Mesendoderm (in vitro differentiated cells): ENCODE data around the gene GBF1.
A peak's percentile ranks its signal among the peaks of the same experiment; 100 is the strongest.

Experiments used
- DNase-seq: peaks from one replicate; pipeline ENCODE4 v3.0.0; 2013
- H2AK5ac ChIP-seq: 2 replicates; pipeline ENCODE4 v1.6.1; 2013; ENCODE audit warnings: low read length, inconsistent platforms
- H2BK120ac ChIP-seq: 2 replicates; pipeline ENCODE4 v1.6.1; 2013; ENCODE audit warnings: low read depth, mild to moderate bottlenecking, low read length, moderate library complexity, mixed read lengths
- H2BK15ac ChIP-seq: replicated peaks from 2 replicates; pipeline ENCODE4 v1.6.1; 2013; ENCODE audit warnings: low read depth, mild to moderate bottlenecking, moderate library complexity
- H2BK5ac ChIP-seq: 2 replicates; pipeline ENCODE4 v1.6.1; 2013; ENCODE audit warnings: low read length, inconsistent platforms
- H3K18ac ChIP-seq: 2 replicates; pipeline ENCODE4 v1.6.1; 2013; ENCODE audit warnings: mild to moderate bottlenecking, low read length, mixed read lengths
- H3K23ac ChIP-seq: one replicate; pipeline ENCODE4 v1.6.1; 2013; ENCODE audit warnings: low read length
- H3K27ac ChIP-seq: 2 replicates; pipeline ENCODE4 v1.5.1; 2013; ENCODE audit warnings: low read depth, mild to moderate bottlenecking, inconsistent platforms, low read length, moderate library complexity
- H3K27me3 ChIP-seq: 2 replicates; pipeline ENCODE4 v1.6.1; 2013; ENCODE audit warnings: low read length, control low read depth, mild to moderate bottlenecking, inconsistent platforms; ENCODE audit not compliant: insufficient read depth, poor library complexity
- H3K36me3 ChIP-seq: 2 replicates; pipeline ENCODE4 v1.6.1; 2013; ENCODE audit warnings: low read length, inconsistent platforms; ENCODE audit not compliant: control insufficient read depth, insufficient read depth
- H3K4ac ChIP-seq: one replicate; pipeline ENCODE4 v1.6.1; 2013; ENCODE audit warnings: low read depth, mild to moderate bottlenecking, low read length, moderate library complexity
- H3K4me1 ChIP-seq: 2 replicates; pipeline ENCODE4 v1.6.1; 2013; ENCODE audit warnings: low read depth, low read length, inconsistent platforms; ENCODE audit not compliant: control insufficient read depth
- H3K4me2 ChIP-seq: 2 replicates; pipeline ENCODE4 v1.6.1; 2013; ENCODE audit warnings: low read length
- H3K4me3 ChIP-seq: 2 replicates; pipeline ENCODE4 v1.5.1; 2013; ENCODE audit warnings: mild to moderate bottlenecking, low read length
- H3K56ac ChIP-seq: one replicate; pipeline ENCODE4 v1.6.1; 2013; ENCODE audit warnings: low read length
- H3K79me1 ChIP-seq: 2 replicates; pipeline ENCODE4 v1.6.1; 2013; ENCODE audit warnings: low read length, inconsistent platforms
- H3K79me2 ChIP-seq: 2 replicates; pipeline ENCODE4 v1.6.1; 2013; ENCODE audit warnings: mild to moderate bottlenecking, low read length; ENCODE audit not compliant: control insufficient read depth, insufficient read depth
- H3K9ac ChIP-seq: 2 replicates; pipeline ENCODE4 v1.6.1; 2013; ENCODE audit warnings: low read length, inconsistent platforms
- H4K5ac ChIP-seq: one replicate; pipeline ENCODE4 v1.6.1; 2013; ENCODE audit warnings: low read length
- H4K8ac ChIP-seq: one replicate; pipeline ENCODE4 v1.6.1; 2013; ENCODE audit warnings: low read depth, mild to moderate bottlenecking, control low read depth, low read length, moderate library complexity
- WGBS: extraction: QIAGEN DNeasy Blood & Tissue Kit; methylation state at CpG from one replicate; pipeline ENCODE4 v1.1.7; 2013; ENCODE audit warnings: low lambda C conversion rate, missing lambda C conversion rate; ENCODE audit not compliant: insufficient coverage; ENCODE audit errors: extremely low coverage; 5-methylcytosine and 5-hydroxymethylcytosine counted together

Gene GBF1

GRCh38 chr10:102230264-102230860 lies 15.0 kb upstream of the GBF1 start:
- no CpG with 5 or more reads among the region's 50 CpGs for WGBS
- Histone ChIP-seq H4K5ac (no peak overlapping the region), H3K36me3 (no peaks in the 10 kb centered on the region), H3K9ac (peak overlapping the region; percentile 45), H2AK5ac (no peak overlapping the region), H3K79me1 (no peaks in the 10 kb centered on the region), H4K8ac (no peak overlapping the region), H3K27me3 (peaks cover 31% of the 10 kb centered on the region), H2BK15ac (no peak overlapping the region), H3K27ac (no peak overlapping the region), H3K4me2 (peak overlapping the region; percentile 93), H2BK120ac (no peak overlapping the region), H3K18ac (no peak overlapping the region), H3K4me3 (no peak overlapping the region), H2BK5ac (no peak overlapping the region), H3K56ac (peak overlapping the region; percentile 82), H3K79me2 (no peaks in the 10 kb centered on the region), H3K4me1 (no peaks in the 10 kb centered on the region), H3K4ac (no peak overlapping the region), H3K23ac (no peak overlapping the region)
- peak; percentile 89 for DNase-seq

GRCh38 chr10:102230861-102231356 lies 14.4 kb upstream of the GBF1 start:
- Histone ChIP-seq H3K18ac (no peak overlapping the region), H3K79me1 (no peaks in the 10 kb centered on the region), H2AK5ac (no peak overlapping the region), H3K79me2 (no peaks in the 10 kb centered on the region), H3K27ac (no peak overlapping the region), H3K56ac (peak overlapping the region; percentile 82), H3K23ac (no peak overlapping the region), H4K8ac (no peak overlapping the region), H3K4me1 (no peaks in the 10 kb centered on the region), H4K5ac (no peak overlapping the region), H2BK15ac (no peak overlapping the region), H3K4me3 (no peak overlapping the region), H3K27me3 (peaks cover 31% of the 10 kb centered on the region), H3K36me3 (no peaks in the 10 kb centered on the region), H3K4ac (no peak overlapping the region), H2BK120ac (no peak overlapping the region), H3K4me2 (peak overlapping the region; percentile 93), H3K9ac (peak overlapping the region; percentile 45), H2BK5ac (no peak overlapping the region)
- DNase-seq, result peak; percentile 57
- WGBS, result no CpG with 5 or more reads among the region's 52 CpGs

- Histone ChIP-seq H4K8ac (no peak overlapping the region), H3K27ac (no peak overlapping the region), H4K5ac (no peak overlapping the region), H3K36me3 (no peaks in the 10 kb centered on the region), H2BK5ac (no peak overlapping the region), H2BK15ac (no peak overlapping the region), H3K27me3 (peaks cover 29% of the 10 kb centered on the region), H3K79me1 (no peaks in the 10 kb centered on the region), H3K4me2 (peak overlapping the region; percentile 93), H3K18ac (no peak overlapping the region), H3K4ac (no peak overlapping the region), H2BK120ac (no peak overlapping the region), H3K79me2 (no peaks in the 10 kb centered on the region), H2AK5ac (no peak overlapping the region), H3K23ac (no peak overlapping the region), H3K4me1 (no peaks in the 10 kb centered on the region), H3K4me3 (no peak overlapping the region), H3K56ac (peak overlapping the region; percentile 82), H3K9ac (peak overlapping the region; percentile 16)
- peak; percentile 70 for DNase-seq
- WGBS, result no CpG with 5 or more reads among the region's 76 CpGs
Measured at GRCh38 chr10:102231357-102232318, 13.7 kb upstream of the GBF1 start.

GRCh38 chr10:102233997-102234396 lies 11.3 kb upstream of the GBF1 start:
- no peak overlapping the region for H4K5ac ChIP-seq
- no peak overlapping the region for H3K4me3 ChIP-seq
- H3K23ac ChIP-seq, result no peak overlapping the region
- H3K36me3 ChIP-seq, result no peaks in the 10 kb centered on the region
- H3K27me3 ChIP-seq, result peaks cover 28% of the 10 kb centered on the region
- no peak overlapping the region for H2AK5ac ChIP-seq
- H3K4me1 ChIP-seq, result no peaks in the 10 kb centered on the region
- H3K79me2 ChIP-seq, result no peaks in the 10 kb centered on the region
- no peak overlapping the region for H2BK15ac ChIP-seq
- no peaks in the 10 kb centered on the region for H3K79me1 ChIP-seq
- no peak overlapping the region for H3K18ac ChIP-seq
- DNase-seq, result no peak
- H3K9ac ChIP-seq, result no peak overlapping the region
- H3K27ac ChIP-seq, result no peak overlapping the region
- H3K4me2 ChIP-seq, result no peak overlapping the region
- H3K56ac ChIP-seq, result no peak overlapping the region
- H3K4ac ChIP-seq, result no peak overlapping the region
- no CpG with 5 or more reads among the region's 1 CpG for WGBS
- no peak overlapping the region for H2BK120ac ChIP-seq
- H4K8ac ChIP-seq, result no peak overlapping the region
- no peak overlapping the region for H2BK5ac ChIP-seq

GRCh38 chr10:102234888-102235597 lies 10.3 kb upstream of the GBF1 start:
- Histone ChIP-seq H3K79me2 (no peaks in the 10 kb centered on the region), H4K8ac (no peak overlapping the region), H3K9ac (no peak overlapping the region), H3K4ac (no peak overlapping the region), H3K18ac (no peak overlapping the region), H2BK15ac (no peak overlapping the region), H3K79me1 (no peaks in the 10 kb centered on the region), H4K5ac (no peak overlapping the region), H2AK5ac (no peak overlapping the region), H3K23ac (no peak overlapping the region), H2BK120ac (no peak overlapping the region), H3K56ac (peak overlapping the region; percentile 25), H3K27ac (no peak overlapping the region), H3K4me2 (no peak overlapping the region), H3K36me3 (no peaks in the 10 kb centered on the region), H3K4me3 (no peak overlapping the region), H3K27me3 (peaks cover 38% of the 10 kb centered on the region), H3K4me1 (no peaks in the 10 kb centered on the region), H2BK5ac (no peak overlapping the region)
- DNase-seq, result no peak
- WGBS, result no CpG with 5 or more reads among the region's 12 CpGs
